Glutamatergic neuron (in vitro differentiated cells): ENCODE data around the gene PSMF1. TPM values are rescaled to one million over a fixed set of nuclear protein-coding genes. Genes with fewer than 3 reads are reported as not detected.

Experiments used
- DNase-seq: peaks from one replicate; pipeline ENCODE4 v3.0.0; 2022
- H3K27ac Mint-ChIP-seq: one replicate; pipeline ENCODE4 v1.8.0; 2020; ENCODE audit warnings: mild to moderate bottlenecking, mixed read lengths, inconsistent platforms; ENCODE audit not compliant: unreplicated experiment
- H3K27me3 Mint-ChIP-seq: one replicate; pipeline ENCODE4 v1.8.0; 2020; ENCODE audit warnings: mild to moderate bottlenecking, moderate library complexity, mixed read lengths, inconsistent platforms; ENCODE audit not compliant: unreplicated experiment
- H3K36me3 Mint-ChIP-seq: one replicate; pipeline ENCODE4 v1.8.0; 2020; ENCODE audit warnings: mild to moderate bottlenecking, mixed read lengths, inconsistent platforms; ENCODE audit not compliant: unreplicated experiment
- H3K4me1 Mint-ChIP-seq: one replicate; pipeline ENCODE4 v1.8.0; 2020; ENCODE audit warnings: mild to moderate bottlenecking, low read depth, mixed read lengths, inconsistent platforms; ENCODE audit not compliant: unreplicated experiment
- H3K4me3 Mint-ChIP-seq: one replicate; pipeline ENCODE4 v1.8.0; 2020; ENCODE audit warnings: mild to moderate bottlenecking, mixed read lengths, inconsistent platforms; ENCODE audit not compliant: unreplicated experiment
- H3K9me3 Mint-ChIP-seq: one replicate; pipeline ENCODE4 v1.8.0; 2020; ENCODE audit warnings: mild to moderate bottlenecking, moderate library complexity, mixed read lengths, inconsistent platforms; ENCODE audit not compliant: unreplicated experiment
- CTCF ChIP-seq: fragments of 200-600 bp; sonication (generic); IDR thresholded peaks from one replicate; pipeline ENCODE4 v1.5.0; 2021; ENCODE audit not compliant: partially characterized antibody, unreplicated experiment
- total RNA-seq: library from RNA; stranded (reverse); fragmentation: NEBNext Ultra II Directional; extraction: Animal tissue kit (Norgen Biotek cat#: 25700); gene quantifications from one replicate; pipeline ENCODE4 v1.2.1, GENCODE V29; 2021; ENCODE audit not compliant: unreplicated experiment

Gene PSMF1
- total RNA-seq, 1 donor from 2014 or later: 241 TPM

- H3K4me3 Mint-ChIP-seq: no peak overlapping the region
- H3K9me3 Mint-ChIP-seq: no peaks in the 10 kb centered on the region
- H3K36me3 Mint-ChIP-seq: no peaks in the 10 kb centered on the region
- no peaks in the 10 kb centered on the region for H3K27me3 Mint-ChIP-seq
- no peak for DNase-seq
- H3K4me1 Mint-ChIP-seq: peaks cover 10% of the 10 kb centered on the region
- H3K27ac Mint-ChIP-seq: no peak overlapping the region
- TF ChIP-seq CTCF: no peak
Measured at GRCh38 chr20:1207293-1207878, 89.0 kb downstream of the PSMF1 start.

- no peaks in the 10 kb centered on the region for H3K36me3 Mint-ChIP-seq
- H3K4me1 Mint-ChIP-seq: peaks cover 2% of the 10 kb centered on the region
- H3K9me3 Mint-ChIP-seq: no peaks in the 10 kb centered on the region
- DNase-seq: no peak
- no peak overlapping the region for H3K4me3 Mint-ChIP-seq
- TF ChIP-seq CTCF: no peak
- H3K27me3 Mint-ChIP-seq: no peaks in the 10 kb centered on the region
- no peak overlapping the region for H3K27ac Mint-ChIP-seq
Measured at GRCh38 chr20:1209447-1210387, 91.3 kb downstream of the PSMF1 start.

- Mint-ChIP-seq H3K4me1 (no peaks in the 10 kb centered on the region), H3K4me3 (no peak overlapping the region), H3K9me3 (peaks cover 2% of the 10 kb centered on the region), H3K27ac (no peak overlapping the region), H3K27me3 (no peaks in the 10 kb centered on the region), H3K36me3 (no peaks in the 10 kb centered on the region)
- TF ChIP-seq CTCF: no peak
- no peak for DNase-seq
Measured at GRCh38 chr20:1210501-1210900, 92.1 kb downstream of the PSMF1 start.

GRCh38 chr20:1212023-1212422, 93.6 kb downstream of the PSMF1 start:
- H3K4me1 Mint-ChIP-seq: no peaks in the 10 kb centered on the region
- H3K9me3 Mint-ChIP-seq: peaks cover 5% of the 10 kb centered on the region
- H3K4me3 Mint-ChIP-seq: no peak overlapping the region
- DNase-seq: no peak
- TF ChIP-seq CTCF: no peak
- H3K36me3 Mint-ChIP-seq: no peaks in the 10 kb centered on the region
- no peaks in the 10 kb centered on the region for H3K27me3 Mint-ChIP-seq
- H3K27ac Mint-ChIP-seq: no peak overlapping the region
